Astrocyte (in vitro differentiated cells and primary cell): ENCODE measurements around the gene ENTPD5.

ENCODE experiments used
- EZH2 ChIP-seq: IDR thresholded peaks from 2 replicates; pipeline ENCODE4 v1.6.1; 2012; ENCODE audit warnings: mild to moderate bottlenecking, low read length, inconsistent platforms; ENCODE audit not compliant: insufficient read depth
- TF ChIP-seq, protein P1 (sequence below): IDR thresholded peaks from 2 replicates; pipeline ENCODE4 v1.5.1; 2011; ENCODE audit warnings: low read depth, mild to moderate bottlenecking, inconsistent platforms, low read length, moderate library complexity; ENCODE audit not compliant: insufficient read depth

DNA sequence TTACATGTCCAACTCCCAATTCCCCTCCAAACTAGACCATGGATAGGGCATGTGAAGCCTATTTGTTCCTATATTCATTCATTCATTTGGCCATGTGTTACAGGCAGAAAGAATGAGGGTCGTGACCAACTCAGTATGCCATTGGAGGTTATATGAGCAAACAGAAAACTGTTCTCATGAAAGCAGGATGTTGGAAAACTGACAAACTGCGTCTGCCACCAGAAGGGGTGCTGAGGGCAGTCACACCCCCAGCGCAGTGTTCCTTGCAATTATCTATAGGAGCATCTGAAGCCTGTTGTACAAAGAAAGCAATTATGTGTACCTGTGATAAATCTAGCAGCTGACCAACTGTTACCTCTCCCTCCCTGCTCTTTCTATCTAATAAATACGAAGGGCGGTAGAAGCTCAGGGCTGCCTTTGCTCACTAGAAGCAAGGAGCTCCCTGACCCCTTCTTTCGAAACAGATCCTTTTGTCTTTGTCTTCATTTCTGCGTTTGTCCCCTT lies 21.1 kb downstream of the ENTPD5 start:
- TF ChIP-seq, protein P1, sequence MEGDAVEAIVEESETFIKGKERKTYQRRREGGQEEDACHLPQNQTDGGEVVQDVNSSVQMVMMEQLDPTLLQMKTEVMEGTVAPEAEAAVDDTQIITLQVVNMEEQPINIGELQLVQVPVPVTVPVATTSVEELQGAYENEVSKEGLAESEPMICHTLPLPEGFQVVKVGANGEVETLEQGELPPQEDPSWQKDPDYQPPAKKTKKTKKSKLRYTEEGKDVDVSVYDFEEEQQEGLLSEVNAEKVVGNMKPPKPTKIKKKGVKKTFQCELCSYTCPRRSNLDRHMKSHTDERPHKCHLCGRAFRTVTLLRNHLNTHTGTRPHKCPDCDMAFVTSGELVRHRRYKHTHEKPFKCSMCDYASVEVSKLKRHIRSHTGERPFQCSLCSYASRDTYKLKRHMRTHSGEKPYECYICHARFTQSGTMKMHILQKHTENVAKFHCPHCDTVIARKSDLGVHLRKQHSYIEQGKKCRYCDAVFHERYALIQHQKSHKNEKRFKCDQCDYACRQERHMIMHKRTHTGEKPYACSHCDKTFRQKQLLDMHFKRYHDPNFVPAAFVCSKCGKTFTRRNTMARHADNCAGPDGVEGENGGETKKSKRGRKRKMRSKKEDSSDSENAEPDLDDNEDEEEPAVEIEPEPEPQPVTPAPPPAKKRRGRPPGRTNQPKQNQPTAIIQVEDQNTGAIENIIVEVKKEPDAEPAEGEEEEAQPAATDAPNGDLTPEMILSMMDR = no peak
- TF ChIP-seq EZH2 = no peak
